Mucosa of stomach (tissue), 1 donor: ENCODE data around the gene DYRK3.

Experiments used
- H3K27me3 ChIP-seq: one replicate; pipeline ENCODE4 v1.7.0; 2013; ENCODE audit warnings: mild to moderate bottlenecking, low read length; ENCODE audit not compliant: control insufficient read depth, insufficient read depth
- H3K36me3 ChIP-seq: one replicate; pipeline ENCODE4 v1.7.0; 2013; ENCODE audit warnings: low read length; ENCODE audit not compliant: control insufficient read depth, insufficient read depth
- H3K4me1 ChIP-seq: one replicate; pipeline ENCODE4 v1.7.0; 2013; ENCODE audit warnings: mild to moderate bottlenecking, low read length; ENCODE audit not compliant: control insufficient read depth, insufficient read depth
- H3K4me3 ChIP-seq: one replicate; pipeline ENCODE4 v1.7.0; 2013; ENCODE audit warnings: low read length
- H3K9ac ChIP-seq: one replicate; pipeline ENCODE4 v1.7.0; 2013; ENCODE audit warnings: mild to moderate bottlenecking, low read length, moderate library complexity
- H3K9me3 ChIP-seq: one replicate; pipeline ENCODE4 v1.7.0; 2013; ENCODE audit warnings: mild to moderate bottlenecking, low read length, moderate library complexity; ENCODE audit not compliant: control insufficient read depth
- donor health status: Pancreatic carcinoma.

Gene DYRK3

GRCh38 chr1:206691604-206692003 lies 56.3 kb downstream of the DYRK3 start:
- Histone ChIP-seq H3K27me3 (no peaks in the 10 kb centered on the region), H3K4me1 (peaks cover 60% of the 10 kb centered on the region), H3K36me3 (no peaks in the 10 kb centered on the region), H3K9ac (no peak overlapping the region), H3K9me3 (no peaks in the 10 kb centered on the region), H3K4me3 (no peak overlapping the region)

GRCh38 chr1:206693029-206693428 lies 57.7 kb downstream of the DYRK3 start:
- Histone ChIP-seq H3K36me3 (no peaks in the 10 kb centered on the region), H3K4me3 (no peak overlapping the region), H3K27me3 (no peaks in the 10 kb centered on the region), H3K4me1 (peaks cover 54% of the 10 kb centered on the region), H3K9ac (no peak overlapping the region), H3K9me3 (no peaks in the 10 kb centered on the region)

- Histone ChIP-seq H3K36me3 (no peaks in the 10 kb centered on the region), H3K4me3 (no peak overlapping the region), H3K9me3 (no peaks in the 10 kb centered on the region), H3K27me3 (no peaks in the 10 kb centered on the region), H3K9ac (no peak overlapping the region), H3K4me1 (peaks cover 48% of the 10 kb centered on the region)
Measured at GRCh38 chr1:206693592-206693991, 58.3 kb downstream of the DYRK3 start.

DNA sequence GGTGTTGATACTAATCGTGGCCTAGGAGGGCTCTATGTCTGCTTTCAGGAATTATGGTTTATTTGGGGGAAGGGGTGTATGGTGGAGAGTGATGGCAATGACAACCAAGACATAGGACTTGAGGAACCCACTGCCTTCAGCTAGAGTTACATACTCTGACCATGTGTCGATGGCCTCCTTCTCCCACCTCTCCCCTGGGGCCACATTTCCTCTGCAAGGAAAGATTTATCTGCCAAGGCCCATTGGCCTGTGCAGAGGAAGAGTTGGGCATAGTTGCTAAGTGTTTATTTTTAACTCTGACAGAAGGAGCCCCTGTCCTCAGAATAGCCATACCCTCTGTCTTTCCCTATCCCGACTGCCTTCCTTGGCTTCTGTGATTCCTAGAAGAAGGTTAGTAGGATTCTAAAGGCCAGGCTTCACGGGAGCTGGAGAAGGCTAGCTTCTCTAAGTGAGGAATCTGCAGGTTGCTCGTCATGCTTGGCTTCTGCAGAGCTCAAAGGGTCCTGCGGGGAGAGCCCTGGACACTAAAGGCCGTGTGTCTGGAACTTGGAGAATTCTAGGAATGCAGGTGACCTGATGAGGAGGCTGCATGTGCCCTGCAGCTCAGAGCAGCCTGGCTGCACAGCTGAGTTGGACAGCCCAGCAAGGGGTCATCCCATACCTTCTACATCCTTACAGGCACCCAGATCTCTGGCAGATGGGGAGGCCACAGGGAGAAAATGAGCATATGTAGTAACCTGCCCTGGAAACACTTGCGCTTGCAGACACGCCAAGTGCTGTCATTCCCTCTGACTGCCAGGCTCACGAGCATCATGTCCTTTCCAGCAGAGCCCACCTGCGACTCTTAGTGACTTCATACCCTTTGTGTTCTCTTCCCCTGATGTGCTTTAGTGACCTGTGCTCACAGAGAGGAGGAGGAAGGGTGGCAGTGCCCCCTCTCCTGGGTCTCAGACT lies 59.1 kb downstream of the DYRK3 start:
- Histone ChIP-seq H3K36me3 (no peaks in the 10 kb centered on the region), H3K27me3 (no peaks in the 10 kb centered on the region), H3K4me3 (no peak overlapping the region), H3K9me3 (no peaks in the 10 kb centered on the region), H3K4me1 (peaks cover 40% of the 10 kb centered on the region), H3K9ac (no peak overlapping the region)

DNA sequence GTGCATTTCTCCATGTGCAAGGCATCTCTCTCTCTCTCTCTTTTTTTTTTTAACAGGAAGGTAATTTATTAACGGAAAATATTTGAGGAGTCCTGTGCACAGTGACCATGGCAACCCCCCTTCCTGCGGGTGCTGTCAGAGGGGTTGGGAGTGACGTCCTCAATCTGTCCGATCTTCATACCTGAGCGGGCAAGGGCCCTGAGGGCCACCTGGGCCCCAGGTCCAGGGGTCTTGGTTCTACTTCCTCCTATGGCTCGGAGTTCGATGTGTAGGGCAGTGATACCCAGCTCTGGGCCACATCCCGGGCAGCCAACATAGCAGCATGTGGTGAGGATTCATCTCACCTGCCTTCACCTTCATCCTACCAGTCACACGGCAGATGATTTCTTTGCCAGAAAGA lies 60.4 kb downstream of the DYRK3 start:
- H3K27me3 ChIP-seq, result no peaks in the 10 kb centered on the region
- no peak overlapping the region for H3K9ac ChIP-seq
- H3K9me3 ChIP-seq, result no peaks in the 10 kb centered on the region
- peaks cover 35% of the 10 kb centered on the region for H3K4me1 ChIP-seq
- no peaks in the 10 kb centered on the region for H3K36me3 ChIP-seq
- no peak overlapping the region for H3K4me3 ChIP-seq

DNA sequence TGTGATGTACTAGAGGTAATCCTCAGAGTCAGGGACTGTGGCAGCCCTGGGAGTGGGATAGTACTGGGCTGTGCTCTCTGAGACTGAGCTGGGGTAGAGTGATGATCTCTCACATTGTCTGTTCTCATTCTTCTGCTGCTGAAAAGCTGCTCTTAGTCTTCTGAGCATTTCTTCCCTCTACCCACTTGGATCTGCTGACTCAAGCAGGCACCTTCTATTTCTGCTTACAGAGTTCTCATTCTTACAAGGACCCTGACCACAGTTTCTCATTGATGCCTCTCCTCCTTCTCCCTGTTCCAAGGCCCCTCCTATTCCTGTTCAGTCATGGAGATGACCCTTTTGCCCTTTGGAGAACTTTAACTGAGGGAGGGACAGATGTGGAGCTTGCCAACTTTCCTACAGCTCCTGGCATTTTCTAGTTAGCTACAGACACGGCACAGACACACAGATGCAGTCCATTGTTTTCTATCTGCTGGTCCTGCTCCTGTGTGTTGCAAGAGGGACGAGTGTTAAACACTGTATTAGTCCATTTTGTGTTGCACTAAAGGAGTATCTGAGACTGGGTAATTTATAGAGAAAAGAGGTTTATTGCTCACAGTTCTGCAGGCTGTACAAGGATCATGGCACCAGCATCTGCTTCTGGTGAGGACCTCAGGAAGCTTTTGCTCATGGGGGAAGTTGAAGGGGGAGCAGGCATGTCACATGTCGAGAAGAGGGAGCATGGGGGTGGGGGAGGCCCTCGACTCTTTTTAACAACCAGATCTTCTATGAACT lies 61.7 kb downstream of the DYRK3 start:
- Histone ChIP-seq H3K9ac (no peak overlapping the region), H3K4me1 (peaks cover 26% of the 10 kb centered on the region), H3K4me3 (no peak overlapping the region)

GRCh38 chr1:206698011-206698410 lies 62.7 kb downstream of the DYRK3 start:
- Histone ChIP-seq H3K4me3 (no peak overlapping the region), H3K9ac (no peak overlapping the region), H3K36me3 (no peaks in the 10 kb centered on the region), H3K4me1 (peaks cover 17% of the 10 kb centered on the region), H3K9me3 (no peaks in the 10 kb centered on the region), H3K27me3 (no peaks in the 10 kb centered on the region)

More for the DNA sequence above, 61.7 kb downstream of the DYRK3 start:
- no peaks in the 10 kb centered on the region for H3K36me3 ChIP-seq
- no peaks in the 10 kb centered on the region for H3K27me3 ChIP-seq
- no peaks in the 10 kb centered on the region for H3K9me3 ChIP-seq
